ENCODE data around the gene PBLD.

- TF ChIP-seq CTCF (conservative IDR thresholded peaks at IDR 0.05; ENCODE audit: low read depth, low read length) (no peak), EZH2 (IDR thresholded peaks at IDR 0.05; ENCODE audit: borderline replicate concordance, low read depth, low read length, poor library complexity, severe bottlenecking) (no peak)
Observed at GRCh38 chr10:68261132-68261856, 71.4 kb downstream of the PBLD start.

Data from A673 (cell line).